Thoracic aorta (tissue), 2 donors: ENCODE data around the gene FGD6. TPM values are rescaled to one million over a fixed set of nuclear protein-coding genes. Genes with fewer than 3 reads are reported as not detected.

ENCODE experiments used
- ATAC-seq: fragments of 150-250 bp; one replicate; pipeline ENCODE4 v1.8.0; 2017; ENCODE audit warnings: low read depth; ENCODE audit not compliant: insufficient number of reproducible peaks, low FRiP score
- DNase-seq: peaks from one replicate; pipeline ENCODE4 v3.0.0-alpha.2; 2020; ENCODE audit warnings: low spot score
- H3K27ac ChIP-seq, 2 donors: fragments of 200-600 bp; sonication (generic); 1 replicate in 1 of 2; 2 replicates in 1 of 2; pipeline ENCODE4 v1.5.1; 2016; ENCODE audit warnings: mild to moderate bottlenecking in 2 of 2, moderate library complexity in 2 of 2
- H3K27me3 ChIP-seq: fragments of 200-600 bp; sonication (generic); replicated peaks from 2 replicates; pipeline ENCODE4 v1.6.0; 2016; ENCODE audit warnings: mild to moderate bottlenecking; ENCODE audit not compliant: insufficient read depth
- H3K36me3 ChIP-seq: fragments of 200-600 bp; sonication (generic); one replicate; pipeline ENCODE4 v1.5.1; 2016
- H3K4me1 ChIP-seq, 2 donors: fragments of 200-600 bp; sonication (generic); 1 replicate in 1 of 2; 2 replicates in 1 of 2; pipeline versions ENCODE4 v1.5.1 to v1.6.0; 2016; ENCODE audit warnings: low read depth in 2 of 2, mild to moderate bottlenecking in 1 of 2; ENCODE audit not compliant: control insufficient read depth in 1 of 2
- H3K4me3 ChIP-seq: fragments of 200-600 bp; sonication (generic); 2 replicates; pipeline ENCODE4 v1.5.1; 2016; ENCODE audit warnings: mild to moderate bottlenecking
- H3K9me3 ChIP-seq: fragments of 200-600 bp; sonication (generic); 2 replicates; pipeline ENCODE4 v1.5.1; 2016
- total RNA-seq, 2 donors: library from RNA; depleted of rRNA; stranded (reverse); fragments of >200 nt; gene quantifications; one replicate each; pipeline versions ENCODE4 v1.1.0 to v1.2.3, GENCODE V29; 2016
- TF ChIP-seq, protein P1 (sequence below): fragments of 200-600 bp; sonication (generic); IDR thresholded peaks from one replicate; pipeline ENCODE4 v1.5.1; 2019; ENCODE audit warnings: antibody characterized with exemption

FGD6 gene
- total RNA-seq, 2 donors from 2014 or later = 8.4 to 9.8 TPM

GRCh38 chr12:95191060-95191696 lies 26.1 kb downstream of the FGD6 start:
- Histone ChIP-seq H3K27me3 (no peaks in the 10 kb centered on the region), H3K9me3 (no peaks in the 10 kb centered on the region), H3K27ac (no peak overlapping the region), H3K4me3 (no peak overlapping the region), H3K36me3 (no peaks in the 10 kb centered on the region), H3K4me1 (no peaks in the 10 kb centered on the region)
- DNase-seq = no peak
- no peak for ATAC-seq
- TF ChIP-seq, protein P1, sequence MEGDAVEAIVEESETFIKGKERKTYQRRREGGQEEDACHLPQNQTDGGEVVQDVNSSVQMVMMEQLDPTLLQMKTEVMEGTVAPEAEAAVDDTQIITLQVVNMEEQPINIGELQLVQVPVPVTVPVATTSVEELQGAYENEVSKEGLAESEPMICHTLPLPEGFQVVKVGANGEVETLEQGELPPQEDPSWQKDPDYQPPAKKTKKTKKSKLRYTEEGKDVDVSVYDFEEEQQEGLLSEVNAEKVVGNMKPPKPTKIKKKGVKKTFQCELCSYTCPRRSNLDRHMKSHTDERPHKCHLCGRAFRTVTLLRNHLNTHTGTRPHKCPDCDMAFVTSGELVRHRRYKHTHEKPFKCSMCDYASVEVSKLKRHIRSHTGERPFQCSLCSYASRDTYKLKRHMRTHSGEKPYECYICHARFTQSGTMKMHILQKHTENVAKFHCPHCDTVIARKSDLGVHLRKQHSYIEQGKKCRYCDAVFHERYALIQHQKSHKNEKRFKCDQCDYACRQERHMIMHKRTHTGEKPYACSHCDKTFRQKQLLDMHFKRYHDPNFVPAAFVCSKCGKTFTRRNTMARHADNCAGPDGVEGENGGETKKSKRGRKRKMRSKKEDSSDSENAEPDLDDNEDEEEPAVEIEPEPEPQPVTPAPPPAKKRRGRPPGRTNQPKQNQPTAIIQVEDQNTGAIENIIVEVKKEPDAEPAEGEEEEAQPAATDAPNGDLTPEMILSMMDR = no peak

DNA sequence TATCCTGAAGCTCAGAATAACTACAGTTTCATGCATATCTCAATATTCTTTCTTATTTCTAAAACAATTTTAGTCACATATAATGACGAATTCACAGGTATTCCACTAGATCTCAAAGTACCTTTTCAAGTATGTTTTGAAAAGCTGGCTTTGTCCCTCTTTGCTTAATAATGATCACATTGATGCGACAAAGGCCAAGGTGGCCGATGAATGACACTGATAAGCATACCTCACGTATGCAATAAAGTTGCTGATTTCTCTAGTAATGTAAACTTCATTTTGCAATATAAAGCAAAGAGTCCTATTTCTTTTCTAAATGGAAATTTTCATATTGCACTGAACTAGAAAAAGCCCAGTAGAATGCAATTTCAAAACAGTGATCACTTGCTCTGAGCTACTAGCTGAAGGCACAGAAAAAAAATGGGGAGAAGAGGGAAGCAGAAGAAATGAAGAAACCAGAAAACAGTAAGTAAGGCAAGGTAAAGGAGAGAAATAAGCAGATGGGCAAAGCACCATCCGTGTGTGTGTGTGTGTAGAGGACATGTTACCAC lies 29.3 kb downstream of the FGD6 start:
- H3K27me3 ChIP-seq = no peaks in the 10 kb centered on the region
- no peaks in the 10 kb centered on the region for H3K9me3 ChIP-seq
- no peaks in the 10 kb centered on the region for H3K36me3 ChIP-seq
- no peak overlapping the region for H3K4me3 ChIP-seq
- TF ChIP-seq, protein P1 = no peak
- no peak for ATAC-seq
- no peak for DNase-seq
- no peak overlapping the region for H3K27ac ChIP-seq
- H3K4me1 ChIP-seq = no peaks in the 10 kb centered on the region

- H3K4me1 ChIP-seq = no peaks in the 10 kb centered on the region
- no peaks in the 10 kb centered on the region for H3K36me3 ChIP-seq
- DNase-seq (no peak), ATAC-seq (no peak)
- no peaks in the 10 kb centered on the region for H3K9me3 ChIP-seq
- H3K27ac ChIP-seq = no peak overlapping the region
- H3K4me3 ChIP-seq = no peak overlapping the region
- TF ChIP-seq, protein P1 = no peak
- no peaks in the 10 kb centered on the region for H3K27me3 ChIP-seq
These were observed 31.4 kb downstream of the FGD6 start for GRCh38 chr12:95185854-95186253.

GRCh38 chr12:95185072-95185471 lies 32.2 kb downstream of the FGD6 start:
- H3K27ac ChIP-seq = no peak overlapping the region
- no peaks in the 10 kb centered on the region for H3K4me1 ChIP-seq
- no peaks in the 10 kb centered on the region for H3K36me3 ChIP-seq
- no peaks in the 10 kb centered on the region for H3K27me3 ChIP-seq
- no peak overlapping the region for H3K4me3 ChIP-seq
- ATAC-seq (no peak), DNase-seq (no peak)
- no peaks in the 10 kb centered on the region for H3K9me3 ChIP-seq
- TF ChIP-seq, protein P1 = no peak

DNA sequence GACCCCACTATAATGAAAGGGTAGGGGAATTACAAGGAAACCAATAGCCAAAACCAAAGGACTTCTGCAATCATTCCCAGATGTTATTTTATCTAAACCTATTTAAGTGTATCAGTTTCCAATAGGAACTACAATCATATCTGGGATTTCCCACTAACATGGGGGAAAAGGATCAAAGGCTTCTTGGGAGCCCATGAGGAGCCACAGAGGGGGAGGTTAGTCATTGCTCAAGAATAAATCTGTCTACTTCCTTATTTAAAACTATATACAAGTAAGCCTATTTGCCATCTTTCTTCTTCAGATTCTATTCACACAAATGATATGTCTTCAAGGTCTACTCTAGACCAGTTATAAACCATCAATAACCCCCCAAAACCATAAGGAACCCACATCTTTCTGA lies 33.1 kb downstream of the FGD6 start:
- no peak for DNase-seq
- Histone ChIP-seq H3K27ac (no peak overlapping the region), H3K4me1 (no peaks in the 10 kb centered on the region), H3K36me3 (no peaks in the 10 kb centered on the region), H3K4me3 (no peak overlapping the region), H3K9me3 (no peaks in the 10 kb centered on the region), H3K27me3 (no peaks in the 10 kb centered on the region)
- no peak for ATAC-seq
- TF ChIP-seq, protein P1 = no peak
